ENCODE results near the gene FN1.

Gene FN1

DNA sequence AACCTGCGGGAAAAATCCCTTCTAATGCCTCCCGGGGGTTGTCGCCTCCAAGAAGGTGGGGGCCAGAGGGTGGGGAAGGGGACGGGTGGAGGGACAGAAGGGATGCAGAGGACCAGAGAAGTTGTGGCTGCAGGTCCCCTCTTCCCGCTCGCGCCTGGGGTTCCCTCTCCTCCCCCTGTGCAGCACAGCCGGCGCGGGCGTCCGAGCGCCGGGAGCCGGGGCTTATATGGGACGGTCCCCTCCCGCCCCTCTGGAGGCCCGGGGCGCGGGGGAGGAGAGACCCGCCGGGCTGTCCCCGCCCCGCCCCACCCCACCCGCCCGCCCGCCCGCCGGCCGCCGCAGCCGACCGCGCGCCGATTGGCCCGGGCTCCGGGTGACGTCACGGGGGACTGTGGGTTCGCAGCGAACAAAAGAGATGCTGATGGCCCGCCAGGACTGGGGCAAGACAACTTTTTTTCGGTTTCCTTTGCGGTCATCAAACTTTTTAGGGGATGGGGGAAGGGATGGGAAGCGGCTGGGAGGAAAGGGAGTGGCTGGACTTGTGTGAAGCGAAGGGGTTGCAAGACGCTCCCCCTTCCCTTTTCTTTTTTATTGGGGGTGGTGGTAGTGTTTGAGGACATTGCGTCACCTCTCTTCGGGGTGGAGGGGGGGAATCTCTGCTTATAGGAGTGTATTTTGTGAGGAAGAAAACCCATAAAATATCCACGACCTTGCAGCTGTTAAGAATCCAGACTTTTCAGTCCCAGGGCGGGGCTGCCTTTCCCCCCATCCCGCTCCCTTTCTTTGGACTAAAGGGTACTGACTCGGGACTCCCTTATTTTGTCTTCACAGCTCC lies at the start of gene FN1:
Gene FN1 (minus strand): TSS at position 199 of the 835 bp plus-strand sequence. CDS start 266 bp downstream, outside the sequence.
- H3K27ac Mint-ChIP-seq = no peak within 1 kb of the TSS
- peaks cover 16% of the 10 kb centered on the region for H3K4me1 Mint-ChIP-seq (ENCODE audit: low read depth)
- H3K4me3 Mint-ChIP-seq = peak within 1 kb of the TSS; percentile 86
- H3K36me3 Mint-ChIP-seq = peaks cover 2% of the 10 kb centered on the region
- no peaks in the 10 kb centered on the region for H3K9me3 Mint-ChIP-seq (ENCODE audit: low read depth)
- peaks cover 40% of the 10 kb centered on the region for H3K27me3 Mint-ChIP-seq

DNA sequence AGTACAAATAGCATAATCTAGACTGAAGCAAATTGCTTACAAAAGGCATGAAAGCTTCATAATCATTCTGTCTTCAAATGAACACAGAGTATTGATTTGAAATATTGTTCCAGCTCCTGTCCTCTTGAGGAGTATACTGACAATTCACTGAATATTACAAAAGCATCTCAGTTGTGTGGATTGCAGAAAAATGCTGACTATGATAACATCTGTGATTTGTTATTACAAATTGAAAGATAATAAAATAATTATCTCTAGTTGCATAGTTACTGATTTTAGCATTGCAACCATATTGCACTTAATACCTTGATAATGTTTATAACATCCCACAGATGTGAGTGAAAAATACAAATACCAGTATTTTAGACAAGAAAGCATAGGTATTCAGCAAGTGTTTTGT lies 49.2 kb upstream of the FN1 start:
- Mint-ChIP-seq H3K36me3 (no peaks in the 10 kb centered on the region), H3K4me1 (ENCODE audit: low read depth) (no peaks in the 10 kb centered on the region), H3K27ac (no peak overlapping the region), H3K4me3 (no peak overlapping the region), H3K27me3 (peaks cover 6% of the 10 kb centered on the region), H3K9me3 (ENCODE audit: low read depth) (no peaks in the 10 kb centered on the region)

DNA sequence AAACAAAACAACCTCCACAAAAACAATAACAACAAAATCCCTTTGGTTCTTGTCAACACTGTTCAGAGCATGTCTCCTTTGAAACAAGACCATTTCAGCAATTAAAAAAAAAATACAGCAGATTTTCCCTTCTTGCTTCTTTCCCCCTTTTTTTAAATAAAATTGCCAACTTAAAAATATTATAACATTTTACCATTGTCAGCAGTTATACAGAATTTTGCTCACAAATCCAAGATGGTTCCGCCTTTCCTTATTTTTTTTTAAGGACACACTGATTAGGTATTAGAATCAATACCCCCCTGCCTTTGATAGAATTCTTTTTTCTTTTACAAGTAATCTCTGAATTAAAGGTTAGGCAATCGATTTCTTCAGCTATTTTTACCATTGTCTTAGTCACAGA lies 48.7 kb upstream of the FN1 start:
- Mint-ChIP-seq H3K36me3 (no peaks in the 10 kb centered on the region), H3K4me1 (ENCODE audit: low read depth) (no peaks in the 10 kb centered on the region), H3K4me3 (no peak overlapping the region), H3K27ac (no peak overlapping the region), H3K9me3 (ENCODE audit: low read depth) (no peaks in the 10 kb centered on the region), H3K27me3 (peaks cover 6% of the 10 kb centered on the region)

DNA sequence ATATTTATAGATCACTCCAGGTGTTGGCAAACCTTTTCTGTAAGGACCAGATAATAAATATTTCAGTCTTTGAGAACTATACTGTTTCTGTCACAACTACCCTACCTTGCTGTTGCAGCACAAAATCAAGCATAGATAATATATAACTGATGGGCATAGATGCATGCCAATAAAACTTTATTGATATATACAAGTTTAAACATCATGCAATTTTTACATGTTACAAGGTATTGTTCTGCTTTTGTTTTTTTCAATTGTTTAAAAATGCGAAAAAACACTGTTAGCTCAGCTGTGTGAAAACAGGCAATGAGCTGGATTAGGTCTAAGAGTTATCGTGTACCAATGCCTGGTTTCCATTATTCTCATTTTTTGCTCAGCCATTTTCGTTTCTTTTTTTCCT lies 47.6 kb upstream of the FN1 start:
- H3K27me3 Mint-ChIP-seq = peaks cover 4% of the 10 kb centered on the region
- H3K36me3 Mint-ChIP-seq = no peaks in the 10 kb centered on the region
- no peaks in the 10 kb centered on the region for H3K4me1 Mint-ChIP-seq (ENCODE audit: low read depth)
- H3K4me3 Mint-ChIP-seq = no peak overlapping the region
- no peak overlapping the region for H3K27ac Mint-ChIP-seq
- no peaks in the 10 kb centered on the region for H3K9me3 Mint-ChIP-seq (ENCODE audit: low read depth)

DNA sequence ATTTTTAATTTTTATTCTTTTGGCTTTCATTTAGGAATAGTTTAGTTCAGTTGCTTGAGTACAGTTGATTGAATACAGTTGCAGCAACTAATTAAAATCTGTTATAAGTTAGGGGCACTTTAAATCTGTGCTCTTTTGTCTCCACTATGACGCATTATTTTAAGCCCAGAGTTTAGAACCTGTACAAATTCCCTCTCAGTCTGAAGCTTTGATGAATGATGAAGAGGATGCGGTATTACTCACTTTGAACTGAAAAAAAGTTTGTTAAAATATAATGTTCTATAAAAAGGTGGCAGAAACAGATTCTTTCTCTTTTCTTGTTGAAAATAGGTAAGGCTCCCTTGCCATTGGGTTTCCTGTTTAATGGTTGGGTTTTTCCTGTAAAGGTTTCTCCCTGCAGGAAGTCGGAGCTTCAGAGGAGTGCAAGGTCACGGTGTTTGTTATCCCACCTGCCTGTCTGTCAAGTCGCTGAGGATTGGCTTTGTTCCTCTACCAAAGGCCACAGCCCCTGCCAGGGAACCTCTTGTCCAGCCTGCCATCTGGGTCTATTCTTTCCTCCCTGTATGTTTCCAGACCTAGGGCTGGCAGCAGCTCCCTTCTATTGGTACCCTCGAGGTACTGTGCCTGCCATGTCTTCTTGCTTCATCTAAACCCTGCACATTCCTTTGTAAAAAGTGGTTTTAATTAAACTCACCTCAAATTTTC lies 43.8 kb upstream of the FN1 start:
- no peak overlapping the region for H3K4me3 Mint-ChIP-seq

DNA sequence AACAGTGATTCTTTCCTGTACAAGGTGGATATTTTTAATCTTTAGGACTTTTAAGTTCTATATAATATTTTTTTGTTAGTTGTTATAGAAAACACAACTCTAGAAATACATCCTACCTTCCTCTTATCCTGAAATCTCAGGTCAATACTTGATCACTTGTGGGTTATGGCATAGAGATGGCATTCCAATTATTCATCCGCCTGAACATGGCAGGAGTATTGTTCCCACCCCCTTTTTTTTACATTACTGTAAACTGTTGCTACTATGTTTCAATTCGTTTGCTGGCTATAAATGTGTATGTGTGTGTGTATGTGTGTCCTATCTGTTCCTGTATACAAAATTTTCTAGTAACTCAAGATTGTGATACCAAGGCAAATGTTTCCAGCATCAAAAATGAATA lies 43.3 kb upstream of the FN1 start:
- H3K27ac Mint-ChIP-seq = no peak overlapping the region
- H3K4me1 Mint-ChIP-seq (ENCODE audit: low read depth) = no peaks in the 10 kb centered on the region
- no peak overlapping the region for H3K4me3 Mint-ChIP-seq
- H3K9me3 Mint-ChIP-seq (ENCODE audit: low read depth) = no peaks in the 10 kb centered on the region
- H3K36me3 Mint-ChIP-seq = no peaks in the 10 kb centered on the region
- peaks cover 4% of the 10 kb centered on the region for H3K27me3 Mint-ChIP-seq

More for the DNA sequence above, 43.8 kb upstream of the FN1 start:
- no peaks in the 10 kb centered on the region for H3K36me3 Mint-ChIP-seq
- no peak overlapping the region for H3K27ac Mint-ChIP-seq
- H3K4me1 Mint-ChIP-seq (ENCODE audit: low read depth) = no peaks in the 10 kb centered on the region
- no peaks in the 10 kb centered on the region for H3K9me3 Mint-ChIP-seq (ENCODE audit: low read depth)
- peaks cover 4% of the 10 kb centered on the region for H3K27me3 Mint-ChIP-seq

DNA sequence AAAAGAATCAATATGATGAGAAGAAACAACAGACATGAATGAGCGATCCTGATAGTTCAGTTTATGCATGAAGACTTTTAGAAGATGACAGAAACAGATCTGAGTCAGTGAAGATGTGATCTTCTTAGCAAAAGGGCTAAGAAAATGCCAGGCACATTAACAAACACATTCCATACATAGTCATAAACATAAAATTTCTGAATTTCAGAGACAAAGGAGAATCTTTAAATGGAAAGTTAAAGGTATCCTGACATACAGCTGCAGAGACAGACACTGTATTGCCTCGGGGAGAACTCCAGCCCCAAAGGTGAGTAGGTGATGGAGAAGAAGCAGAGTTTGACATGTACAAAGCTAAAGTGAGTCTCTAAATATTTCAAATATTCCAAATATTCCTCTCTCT lies 40.6 kb upstream of the FN1 start:
- no peak overlapping the region for H3K27ac Mint-ChIP-seq
- H3K27me3 Mint-ChIP-seq = peaks cover 7% of the 10 kb centered on the region
- no peaks in the 10 kb centered on the region for H3K9me3 Mint-ChIP-seq (ENCODE audit: low read depth)
- H3K36me3 Mint-ChIP-seq = no peaks in the 10 kb centered on the region
- no peak overlapping the region for H3K4me3 Mint-ChIP-seq
- H3K4me1 Mint-ChIP-seq (ENCODE audit: low read depth) = no peaks in the 10 kb centered on the region

DNA sequence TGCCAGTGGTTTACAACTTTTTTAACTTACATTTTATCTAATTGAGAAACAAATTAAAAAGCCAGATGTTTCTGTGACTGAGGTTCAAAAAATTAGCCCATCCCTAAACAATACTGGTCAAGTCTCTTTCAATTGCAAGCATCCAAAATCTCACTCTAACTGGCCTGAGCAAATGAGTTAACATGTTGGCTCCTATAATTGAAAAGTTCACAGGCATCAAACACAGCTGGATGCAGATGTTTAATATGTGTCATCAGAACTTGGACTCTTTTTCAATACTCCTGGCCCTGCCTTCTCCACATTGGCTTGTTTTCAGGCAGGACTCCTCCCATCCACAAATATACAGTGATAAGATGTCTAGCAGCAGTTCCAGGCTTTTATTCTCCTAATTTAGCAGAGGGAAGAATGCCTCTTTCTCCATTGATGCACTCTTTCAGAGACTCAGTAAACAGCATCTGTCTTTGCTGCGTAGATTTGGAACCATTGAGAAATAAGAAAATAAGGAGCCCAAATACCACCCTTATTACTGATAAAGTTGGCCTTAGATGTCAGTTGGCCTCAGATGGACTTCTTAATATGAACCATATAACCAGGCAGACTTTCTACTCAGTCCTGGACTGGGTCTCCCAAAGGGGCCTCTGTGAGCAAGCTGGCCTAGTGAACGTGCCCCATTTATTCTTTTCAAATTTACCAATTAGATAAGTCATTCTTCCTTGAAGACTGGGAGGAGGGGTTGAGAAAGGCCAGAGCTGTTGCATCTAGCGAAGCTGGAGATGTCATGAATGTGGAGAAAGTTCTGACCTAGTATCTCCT lies 30.4 kb upstream of the FN1 start:
- Mint-ChIP-seq H3K27ac (no peak overlapping the region), H3K9me3 (ENCODE audit: low read depth) (no peaks in the 10 kb centered on the region), H3K36me3 (no peaks in the 10 kb centered on the region), H3K27me3 (peaks cover 1% of the 10 kb centered on the region), H3K4me1 (ENCODE audit: low read depth) (no peaks in the 10 kb centered on the region), H3K4me3 (no peak overlapping the region)

DNA sequence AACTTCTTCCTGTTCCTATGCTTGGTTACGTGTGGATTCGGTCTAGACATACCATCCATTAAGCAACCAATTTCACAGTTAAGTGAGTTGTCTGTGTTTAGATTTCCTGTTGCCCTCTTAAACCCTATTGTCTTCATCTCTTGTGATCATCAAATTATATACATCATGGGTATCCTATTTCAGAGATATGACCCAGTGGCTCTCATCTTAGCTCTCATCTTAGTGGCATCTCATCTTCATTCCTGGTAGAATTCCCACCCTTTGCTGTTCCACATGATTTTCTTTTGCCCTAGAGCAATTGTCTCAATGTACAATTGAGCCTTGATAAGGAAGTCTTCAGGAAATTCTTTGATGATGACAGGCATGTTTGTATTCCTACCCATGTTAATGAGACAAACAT lies 29.4 kb upstream of the FN1 start:
- no peak overlapping the region for H3K4me3 Mint-ChIP-seq
- H3K27me3 Mint-ChIP-seq = no peaks in the 10 kb centered on the region
- H3K9me3 Mint-ChIP-seq (ENCODE audit: low read depth) = no peaks in the 10 kb centered on the region
- H3K27ac Mint-ChIP-seq = no peak overlapping the region
- H3K36me3 Mint-ChIP-seq = no peaks in the 10 kb centered on the region
- H3K4me1 Mint-ChIP-seq (ENCODE audit: low read depth) = no peaks in the 10 kb centered on the region

DNA sequence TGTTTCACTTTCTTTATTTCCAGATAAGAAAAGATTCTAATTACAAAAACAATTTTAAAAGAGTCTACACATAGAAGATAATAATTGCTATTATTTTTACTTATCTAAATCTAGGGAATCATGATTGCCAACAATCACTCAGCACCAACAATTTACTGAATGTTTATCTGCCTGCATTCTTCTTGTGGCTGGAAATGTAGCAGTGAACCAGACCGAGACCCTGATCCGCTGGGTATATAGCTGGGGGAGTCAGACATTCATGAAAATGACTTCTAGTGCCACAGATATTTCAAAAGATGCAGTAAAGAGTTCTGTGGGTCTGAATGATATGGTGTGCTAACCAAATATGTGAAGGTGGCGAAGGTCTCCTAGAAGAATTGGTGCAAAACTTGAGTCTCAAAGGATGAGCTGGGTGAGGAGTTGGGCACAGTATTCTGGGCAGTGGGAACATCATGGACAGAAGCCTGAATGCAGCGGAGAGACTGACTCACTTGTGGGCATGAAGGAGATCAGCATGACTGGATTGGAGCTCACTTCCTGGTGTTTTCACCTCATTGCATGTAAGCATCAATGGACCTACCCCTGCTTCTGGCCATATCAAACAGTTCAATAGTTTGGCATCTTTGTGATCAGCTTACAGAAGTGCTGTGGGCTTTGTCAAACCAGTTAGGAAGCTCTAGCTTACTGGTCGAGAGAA lies 26.1 kb upstream of the FN1 start:
- peaks cover 2% of the 10 kb centered on the region for H3K27me3 Mint-ChIP-seq
- H3K4me3 Mint-ChIP-seq = no peak overlapping the region
- H3K4me1 Mint-ChIP-seq (ENCODE audit: low read depth) = no peaks in the 10 kb centered on the region
- no peaks in the 10 kb centered on the region for H3K9me3 Mint-ChIP-seq (ENCODE audit: low read depth)
- no peak overlapping the region for H3K27ac Mint-ChIP-seq
- H3K36me3 Mint-ChIP-seq = no peaks in the 10 kb centered on the region

DNA sequence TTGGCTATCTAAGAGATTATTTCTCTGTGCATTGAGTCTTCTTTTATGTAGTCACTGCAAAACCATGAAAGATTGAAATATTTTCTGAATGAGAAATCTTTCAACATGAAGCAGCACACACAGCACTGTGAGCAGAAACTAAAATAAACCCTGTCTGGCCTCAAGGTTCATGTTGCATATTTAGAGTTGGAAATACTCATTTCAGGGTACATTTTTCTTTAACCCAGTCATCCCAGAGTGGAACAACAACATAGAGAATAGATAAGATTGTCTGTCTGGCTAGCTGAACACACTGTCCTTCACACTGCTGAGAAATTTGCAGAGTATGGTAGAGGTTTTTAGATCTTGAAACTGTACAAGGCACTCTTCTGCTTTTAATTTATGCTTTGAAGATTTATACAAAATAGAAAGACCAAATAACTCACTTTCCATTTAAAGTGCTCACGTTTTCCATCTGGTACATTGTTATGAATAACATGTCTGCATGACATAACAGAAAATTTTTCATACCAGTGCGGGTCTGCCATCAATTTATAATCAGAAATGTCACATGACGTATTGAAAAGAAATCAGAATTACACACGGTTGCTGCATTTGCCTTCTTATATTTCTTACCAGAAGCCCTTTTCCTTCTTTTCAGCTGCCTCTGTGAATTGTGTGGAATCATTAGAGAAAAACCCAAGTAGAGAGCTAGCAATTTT lies 25.0 kb upstream of the FN1 start:
- no peak overlapping the region for H3K4me3 Mint-ChIP-seq
- peaks cover 2% of the 10 kb centered on the region for H3K27me3 Mint-ChIP-seq
- H3K9me3 Mint-ChIP-seq (ENCODE audit: low read depth) = no peaks in the 10 kb centered on the region
- no peak overlapping the region for H3K27ac Mint-ChIP-seq
- H3K4me1 Mint-ChIP-seq (ENCODE audit: low read depth) = no peaks in the 10 kb centered on the region
- H3K36me3 Mint-ChIP-seq = no peaks in the 10 kb centered on the region

DNA sequence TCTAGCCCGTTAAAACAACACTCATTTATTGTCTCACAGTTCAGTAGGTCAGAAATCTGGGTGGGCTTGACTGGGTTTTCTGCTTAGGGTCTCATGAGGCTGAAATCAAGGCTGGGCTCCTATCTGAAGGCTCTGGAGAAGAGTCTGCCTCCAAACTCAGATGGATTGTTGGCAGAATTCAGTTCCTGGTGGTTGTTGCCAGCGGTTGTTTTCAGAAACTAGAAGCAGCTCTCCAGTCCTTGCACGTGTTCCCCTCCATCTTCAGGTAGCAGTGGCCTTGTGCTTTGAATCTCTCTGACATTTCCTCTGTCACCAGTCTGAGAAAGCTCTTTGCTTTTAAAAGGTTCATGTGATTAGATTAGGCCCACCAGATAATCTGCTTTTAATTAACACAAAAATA lies 20.1 kb upstream of the FN1 start:
- H3K36me3 Mint-ChIP-seq = no peaks in the 10 kb centered on the region
- peaks cover 3% of the 10 kb centered on the region for H3K27me3 Mint-ChIP-seq
- no peaks in the 10 kb centered on the region for H3K9me3 Mint-ChIP-seq (ENCODE audit: low read depth)
- no peak overlapping the region for H3K27ac Mint-ChIP-seq
- no peaks in the 10 kb centered on the region for H3K4me1 Mint-ChIP-seq (ENCODE audit: low read depth)
- H3K4me3 Mint-ChIP-seq = no peak overlapping the region

DNA sequence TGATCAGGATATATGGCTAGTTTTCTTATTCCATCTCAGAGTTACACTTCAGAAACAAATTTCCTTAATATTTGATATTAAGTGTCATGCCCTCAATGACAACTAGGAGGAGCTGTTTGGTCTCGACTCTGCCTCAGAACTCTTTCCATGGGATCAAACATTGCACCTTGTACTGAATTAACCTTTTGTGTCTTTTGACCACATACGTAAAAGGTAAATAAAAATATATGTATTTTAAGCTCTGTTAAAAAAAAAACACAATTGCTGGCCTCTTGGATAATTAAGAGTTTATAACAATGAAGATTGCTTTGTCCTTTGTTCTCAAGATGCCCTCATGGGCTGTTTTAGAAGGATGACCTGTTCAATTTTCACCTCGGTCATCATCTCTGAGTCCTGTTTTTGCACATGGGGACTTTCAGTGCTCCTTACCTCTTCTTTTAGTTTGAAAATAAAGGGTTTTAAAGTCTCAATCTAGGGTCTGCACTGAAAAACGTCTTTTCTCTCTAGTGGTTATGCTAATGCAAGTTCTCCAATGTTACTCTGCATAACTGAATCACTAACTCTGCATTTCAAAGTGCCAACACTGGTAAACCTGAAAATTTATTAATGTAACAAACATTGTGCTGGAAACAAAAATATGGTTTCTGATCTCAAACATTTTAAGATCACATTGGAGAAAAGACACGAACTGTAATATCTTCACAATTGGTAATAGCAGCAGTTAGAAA lies 18.8 kb upstream of the FN1 start:
- no peak overlapping the region for H3K27ac Mint-ChIP-seq

DNA sequence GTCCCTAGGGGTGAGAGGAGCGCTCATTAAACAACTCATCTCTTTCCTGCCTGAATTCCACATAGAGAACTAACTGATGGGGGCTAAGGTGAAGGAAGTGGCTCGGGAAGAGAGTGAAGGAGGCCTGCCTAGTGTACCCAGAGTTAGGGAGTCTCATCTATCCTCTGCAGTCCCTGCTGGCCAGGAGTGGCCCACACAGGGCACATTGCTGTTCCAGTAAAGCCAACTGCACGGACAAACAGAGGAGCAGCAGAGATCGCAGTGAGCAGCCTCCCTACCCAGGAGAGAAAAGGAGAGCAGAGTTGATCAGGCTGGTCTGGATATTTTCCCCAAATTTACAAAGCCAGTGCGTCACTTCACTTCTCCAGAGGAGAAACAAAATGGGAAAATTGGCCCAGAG lies 16.9 kb upstream of the FN1 start:
- no peaks in the 10 kb centered on the region for H3K36me3 Mint-ChIP-seq
- H3K4me1 Mint-ChIP-seq (ENCODE audit: low read depth) = no peaks in the 10 kb centered on the region
- peaks cover 6% of the 10 kb centered on the region for H3K27me3 Mint-ChIP-seq
- H3K27ac Mint-ChIP-seq = no peak overlapping the region
- no peaks in the 10 kb centered on the region for H3K9me3 Mint-ChIP-seq (ENCODE audit: low read depth)
- H3K4me3 Mint-ChIP-seq = no peak overlapping the region

More for the DNA sequence above, 18.8 kb upstream of the FN1 start:
- Mint-ChIP-seq H3K36me3 (no peaks in the 10 kb centered on the region), H3K27me3 (peaks cover 3% of the 10 kb centered on the region), H3K4me1 (ENCODE audit: low read depth) (no peaks in the 10 kb centered on the region), H3K4me3 (no peak overlapping the region), H3K9me3 (ENCODE audit: low read depth) (no peaks in the 10 kb centered on the region)

Data from activated naive CD8-positive, alpha-beta T cell (primary cell).